Large intestine (tissue), 3 donors: ENCODE data around the gene BACH2. TPM values are rescaled to one million over a fixed set of nuclear protein-coding genes. Genes with fewer than 3 reads are reported as not detected.

Source experiments
- DNase-seq, 2 donors: peaks; one replicate each; pipeline versions ENCODE4 v3.0.0 to v3.0.0-alpha.2; 2013
- H3K27ac ChIP-seq: one replicate; pipeline ENCODE4 v1.5.1; 2013; ENCODE audit warnings: low read length
- H3K27me3 ChIP-seq: 2 replicates; pipeline ENCODE4 v1.6.1; 2013; ENCODE audit warnings: low read length; ENCODE audit not compliant: control insufficient read depth, insufficient read depth
- H3K36me3 ChIP-seq: 2 replicates; pipeline ENCODE4 v1.6.1; 2013; ENCODE audit warnings: low read length; ENCODE audit not compliant: control insufficient read depth, insufficient read depth
- H3K4me1 ChIP-seq: one replicate; pipeline ENCODE4 v1.6.1; 2013; ENCODE audit warnings: low read length; ENCODE audit not compliant: control insufficient read depth, insufficient read depth
- H3K4me3 ChIP-seq: one replicate; pipeline ENCODE4 v1.5.1; 2013; ENCODE audit warnings: low read length
- H3K9me3 ChIP-seq: one replicate; pipeline ENCODE4 v1.6.1; 2013; ENCODE audit warnings: mild to moderate bottlenecking, low read depth, low read length, moderate library complexity; ENCODE audit not compliant: control insufficient read depth
- WGBS: methylation state at CpG from one replicate; pipeline ENCODE4 v1.1.5; 2013; ENCODE audit warnings: low lambda C conversion rate; ENCODE audit not compliant: insufficient coverage; 5-methylcytosine and 5-hydroxymethylcytosine counted together
- polyA plus RNA-seq: library from polyadenylated mRNA; unstranded; fragments of 120-200 nt; gene quantifications from one replicate; pipeline ENCODE4 v1.2.1, GENCODE V29; 2013

Gene BACH2
- polyA plus RNA-seq, 1 donor = 2.8 TPM

GRCh38 chr6:89927791-89928550, 368.7 kb downstream of the BACH2 start:
- no peak overlapping the region for H3K4me3 ChIP-seq
- WGBS = no CpG with 5 or more reads among the region's 6 CpGs

GRCh38 chr6:89927264-89927663, 369.4 kb downstream of the BACH2 start:
- no CpG with 5 or more reads among the region's 5 CpGs for WGBS
- Histone ChIP-seq H3K9me3 (no peaks in the 10 kb centered on the region), H3K27me3 (no peaks in the 10 kb centered on the region), H3K27ac (no peak overlapping the region), H3K36me3 (peaks cover 3% of the 10 kb centered on the region), H3K4me1 (no peaks in the 10 kb centered on the region), H3K4me3 (no peak overlapping the region)
- DNase-seq = no peak

More at GRCh38 chr6:89927791-89928550, 368.7 kb downstream of the BACH2 start:
- Histone ChIP-seq H3K36me3 (peaks cover 4% of the 10 kb centered on the region), H3K27ac (no peak overlapping the region), H3K9me3 (no peaks in the 10 kb centered on the region), H3K4me1 (no peaks in the 10 kb centered on the region), H3K27me3 (no peaks in the 10 kb centered on the region)
- DNase-seq = no peak

GRCh38 chr6:89925826-89926225, 370.8 kb downstream of the BACH2 start:
- H3K27ac ChIP-seq = no peak overlapping the region
- no peaks in the 10 kb centered on the region for H3K27me3 ChIP-seq
- no peak for DNase-seq
- H3K4me3 ChIP-seq = no peak overlapping the region
- no peaks in the 10 kb centered on the region for H3K36me3 ChIP-seq
- no peaks in the 10 kb centered on the region for H3K4me1 ChIP-seq
- no peaks in the 10 kb centered on the region for H3K9me3 ChIP-seq
- WGBS = no CpG with 5 or more reads among the region's 2 CpGs

GRCh38 chr6:89924231-89924630, 372.4 kb downstream of the BACH2 start:
- H3K9me3 ChIP-seq = no peaks in the 10 kb centered on the region
- H3K27me3 ChIP-seq = no peaks in the 10 kb centered on the region
- H3K36me3 ChIP-seq = no peaks in the 10 kb centered on the region
- no peaks in the 10 kb centered on the region for H3K4me1 ChIP-seq
- WGBS = no CpG with 5 or more reads among the region's 5 CpGs
- DNase-seq = no peak
- H3K27ac ChIP-seq = no peak overlapping the region
- H3K4me3 ChIP-seq = no peak overlapping the region

- Histone ChIP-seq H3K27ac (no peak overlapping the region), H3K27me3 (no peaks in the 10 kb centered on the region), H3K4me3 (no peak overlapping the region), H3K36me3 (no peaks in the 10 kb centered on the region), H3K4me1 (no peaks in the 10 kb centered on the region), H3K9me3 (peaks cover 6% of the 10 kb centered on the region)
- no peak for DNase-seq
- no CpG with 5 or more reads among the region's 10 CpGs for WGBS
Observed at GRCh38 chr6:89921691-89922090, 375.0 kb downstream of the BACH2 start.

GRCh38 chr6:89921197-89921596, 375.4 kb downstream of the BACH2 start:
- WGBS = no CpG with 5 or more reads among the region's 6 CpGs
- no peak for DNase-seq
- Histone ChIP-seq H3K36me3 (no peaks in the 10 kb centered on the region), H3K4me1 (no peaks in the 10 kb centered on the region), H3K27me3 (no peaks in the 10 kb centered on the region), H3K9me3 (peaks cover 6% of the 10 kb centered on the region), H3K4me3 (no peak overlapping the region), H3K27ac (no peak overlapping the region)

- Histone ChIP-seq H3K27me3 (no peaks in the 10 kb centered on the region), H3K27ac (no peak overlapping the region), H3K36me3 (no peaks in the 10 kb centered on the region), H3K9me3 (peaks cover 10% of the 10 kb centered on the region), H3K4me3 (no peak overlapping the region), H3K4me1 (no peaks in the 10 kb centered on the region)
- no peak for DNase-seq
- no CpG with 5 or more reads among the region's 3 CpGs for WGBS
Observed at GRCh38 chr6:89917801-89918366, 378.8 kb downstream of the BACH2 start.

- Histone ChIP-seq H3K9me3 (peaks cover 10% of the 10 kb centered on the region), H3K4me3 (no peak overlapping the region), H3K27ac (no peak overlapping the region), H3K4me1 (no peaks in the 10 kb centered on the region), H3K36me3 (no peaks in the 10 kb centered on the region), H3K27me3 (no peaks in the 10 kb centered on the region)
- WGBS = no CpG with 5 or more reads among the region's 4 CpGs
- DNase-seq = no peak
Observed at GRCh38 chr6:89917216-89917615, 379.4 kb downstream of the BACH2 start.

GRCh38 chr6:89916136-89916920, 380.3 kb downstream of the BACH2 start:
- Histone ChIP-seq H3K4me3 (no peak overlapping the region), H3K9me3 (peaks cover 10% of the 10 kb centered on the region), H3K36me3 (no peaks in the 10 kb centered on the region), H3K27ac (no peak overlapping the region), H3K4me1 (no peaks in the 10 kb centered on the region), H3K27me3 (no peaks in the 10 kb centered on the region)
- DNase-seq = no peak
- WGBS = 100% methylated on average over 1 of the region's 3 CpGs

- H3K4me1 ChIP-seq = no peaks in the 10 kb centered on the region
- DNase-seq = no peak
- 92% methylated on average over 1 of the region's 1 CpG for WGBS
- no peaks in the 10 kb centered on the region for H3K27me3 ChIP-seq
- H3K36me3 ChIP-seq = no peaks in the 10 kb centered on the region
- no peak overlapping the region for H3K27ac ChIP-seq
- H3K4me3 ChIP-seq = no peak overlapping the region
- H3K9me3 ChIP-seq = peaks cover 4% of the 10 kb centered on the region
Observed at GRCh38 chr6:89910902-89911240, 385.8 kb downstream of the BACH2 start.
